Measurements from ENCODE around the gene GPR35.

DNA sequence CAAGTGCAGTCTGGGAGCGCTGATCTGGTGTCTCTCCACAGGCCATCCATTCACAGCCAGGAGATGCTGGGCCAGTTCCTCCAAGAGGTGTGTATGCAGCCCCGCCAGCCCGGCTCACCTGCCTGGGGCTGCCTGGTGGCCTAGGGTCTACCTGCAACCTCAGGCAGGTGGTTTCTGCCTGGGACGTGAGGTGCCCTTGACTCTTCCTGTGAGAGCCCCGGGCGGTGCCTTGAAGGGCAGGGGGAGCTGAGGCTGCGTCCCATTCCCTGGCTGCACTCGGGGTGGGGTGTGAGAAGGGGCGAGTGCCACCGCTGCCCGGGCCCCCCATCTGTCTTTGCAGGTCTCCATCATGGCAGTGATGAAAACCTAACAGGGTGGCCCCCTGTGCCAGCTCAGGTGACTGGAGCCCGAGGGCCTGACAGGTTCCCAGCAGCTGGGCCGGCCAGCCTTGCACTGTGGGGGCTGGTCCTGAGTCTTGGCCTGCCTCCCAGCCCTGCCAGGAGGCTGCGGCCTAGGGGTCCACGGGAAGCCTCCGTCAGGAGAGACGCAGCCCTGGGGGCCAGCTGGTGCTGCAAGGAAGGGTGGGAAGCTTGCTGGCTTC, 26.9 kb upstream of the GPR35 start:
- TF ChIP-seq, protein P1, sequence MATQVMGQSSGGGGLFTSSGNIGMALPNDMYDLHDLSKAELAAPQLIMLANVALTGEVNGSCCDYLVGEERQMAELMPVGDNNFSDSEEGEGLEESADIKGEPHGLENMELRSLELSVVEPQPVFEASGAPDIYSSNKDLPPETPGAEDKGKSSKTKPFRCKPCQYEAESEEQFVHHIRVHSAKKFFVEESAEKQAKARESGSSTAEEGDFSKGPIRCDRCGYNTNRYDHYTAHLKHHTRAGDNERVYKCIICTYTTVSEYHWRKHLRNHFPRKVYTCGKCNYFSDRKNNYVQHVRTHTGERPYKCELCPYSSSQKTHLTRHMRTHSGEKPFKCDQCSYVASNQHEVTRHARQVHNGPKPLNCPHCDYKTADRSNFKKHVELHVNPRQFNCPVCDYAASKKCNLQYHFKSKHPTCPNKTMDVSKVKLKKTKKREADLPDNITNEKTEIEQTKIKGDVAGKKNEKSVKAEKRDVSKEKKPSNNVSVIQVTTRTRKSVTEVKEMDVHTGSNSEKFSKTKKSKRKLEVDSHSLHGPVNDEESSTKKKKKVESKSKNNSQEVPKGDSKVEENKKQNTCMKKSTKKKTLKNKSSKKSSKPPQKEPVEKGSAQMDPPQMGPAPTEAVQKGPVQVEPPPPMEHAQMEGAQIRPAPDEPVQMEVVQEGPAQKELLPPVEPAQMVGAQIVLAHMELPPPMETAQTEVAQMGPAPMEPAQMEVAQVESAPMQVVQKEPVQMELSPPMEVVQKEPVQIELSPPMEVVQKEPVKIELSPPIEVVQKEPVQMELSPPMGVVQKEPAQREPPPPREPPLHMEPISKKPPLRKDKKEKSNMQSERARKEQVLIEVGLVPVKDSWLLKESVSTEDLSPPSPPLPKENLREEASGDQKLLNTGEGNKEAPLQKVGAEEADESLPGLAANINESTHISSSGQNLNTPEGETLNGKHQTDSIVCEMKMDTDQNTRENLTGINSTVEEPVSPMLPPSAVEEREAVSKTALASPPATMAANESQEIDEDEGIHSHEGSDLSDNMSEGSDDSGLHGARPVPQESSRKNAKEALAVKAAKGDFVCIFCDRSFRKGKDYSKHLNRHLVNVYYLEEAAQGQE (IDR thresholded peaks at IDR 0.05; ENCODE audit: low read depth, low read length), result no peak
- TF ChIP-seq, protein P2, sequence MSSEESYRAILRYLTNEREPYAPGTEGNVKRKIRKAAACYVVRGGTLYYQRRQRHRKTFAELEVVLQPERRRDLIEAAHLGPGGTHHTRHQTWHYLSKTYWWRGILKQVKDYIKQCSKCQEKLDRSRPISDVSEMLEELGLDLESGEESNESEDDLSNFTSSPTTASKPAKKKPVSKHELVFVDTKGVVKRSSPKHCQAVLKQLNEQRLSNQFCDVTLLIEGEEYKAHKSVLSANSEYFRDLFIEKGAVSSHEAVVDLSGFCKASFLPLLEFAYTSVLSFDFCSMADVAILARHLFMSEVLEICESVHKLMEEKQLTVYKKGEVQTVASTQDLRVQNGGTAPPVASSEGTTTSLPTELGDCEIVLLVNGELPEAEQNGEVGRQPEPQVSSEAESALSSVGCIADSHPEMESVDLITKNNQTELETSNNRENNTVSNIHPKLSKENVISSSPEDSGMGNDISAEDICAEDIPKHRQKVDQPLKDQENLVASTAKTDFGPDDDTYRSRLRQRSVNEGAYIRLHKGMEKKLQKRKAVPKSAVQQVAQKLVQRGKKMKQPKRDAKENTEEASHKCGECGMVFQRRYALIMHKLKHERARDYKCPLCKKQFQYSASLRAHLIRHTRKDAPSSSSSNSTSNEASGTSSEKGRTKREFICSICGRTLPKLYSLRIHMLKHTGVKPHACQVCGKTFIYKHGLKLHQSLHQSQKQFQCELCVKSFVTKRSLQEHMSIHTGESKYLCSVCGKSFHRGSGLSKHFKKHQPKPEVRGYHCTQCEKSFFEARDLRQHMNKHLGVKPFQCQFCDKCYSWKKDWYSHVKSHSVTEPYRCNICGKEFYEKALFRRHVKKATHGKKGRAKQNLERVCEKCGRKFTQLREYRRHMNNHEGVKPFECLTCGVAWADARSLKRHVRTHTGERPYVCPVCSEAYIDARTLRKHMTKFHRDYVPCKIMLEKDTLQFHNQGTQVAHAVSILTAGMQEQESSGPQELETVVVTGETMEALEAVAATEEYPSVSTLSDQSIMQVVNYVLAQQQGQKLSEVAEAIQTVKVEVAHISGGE (CRISPR knock-in tag; IDR thresholded peaks at IDR 0.05), result no peak
- TF ChIP-seq, protein P3, sequence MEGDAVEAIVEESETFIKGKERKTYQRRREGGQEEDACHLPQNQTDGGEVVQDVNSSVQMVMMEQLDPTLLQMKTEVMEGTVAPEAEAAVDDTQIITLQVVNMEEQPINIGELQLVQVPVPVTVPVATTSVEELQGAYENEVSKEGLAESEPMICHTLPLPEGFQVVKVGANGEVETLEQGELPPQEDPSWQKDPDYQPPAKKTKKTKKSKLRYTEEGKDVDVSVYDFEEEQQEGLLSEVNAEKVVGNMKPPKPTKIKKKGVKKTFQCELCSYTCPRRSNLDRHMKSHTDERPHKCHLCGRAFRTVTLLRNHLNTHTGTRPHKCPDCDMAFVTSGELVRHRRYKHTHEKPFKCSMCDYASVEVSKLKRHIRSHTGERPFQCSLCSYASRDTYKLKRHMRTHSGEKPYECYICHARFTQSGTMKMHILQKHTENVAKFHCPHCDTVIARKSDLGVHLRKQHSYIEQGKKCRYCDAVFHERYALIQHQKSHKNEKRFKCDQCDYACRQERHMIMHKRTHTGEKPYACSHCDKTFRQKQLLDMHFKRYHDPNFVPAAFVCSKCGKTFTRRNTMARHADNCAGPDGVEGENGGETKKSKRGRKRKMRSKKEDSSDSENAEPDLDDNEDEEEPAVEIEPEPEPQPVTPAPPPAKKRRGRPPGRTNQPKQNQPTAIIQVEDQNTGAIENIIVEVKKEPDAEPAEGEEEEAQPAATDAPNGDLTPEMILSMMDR (IDR thresholded peaks at IDR 0.05 in 2 of 3, conservative IDR thresholded peaks at IDR 0.05 in 1 of 3; ENCODE audit: control insufficient read depth in 2 of 3, extremely low read depth in 1 of 3, insufficient read depth in 1 of 3, low read depth in 3 of 3, low read length in 3 of 3), result no peak
- TF ChIP-seq EZH2 (IDR thresholded peaks at IDR 0.05; ENCODE audit: borderline replicate concordance, control insufficient read depth, low read depth, low read length), result no peak
- TF ChIP-seq, protein P4, sequence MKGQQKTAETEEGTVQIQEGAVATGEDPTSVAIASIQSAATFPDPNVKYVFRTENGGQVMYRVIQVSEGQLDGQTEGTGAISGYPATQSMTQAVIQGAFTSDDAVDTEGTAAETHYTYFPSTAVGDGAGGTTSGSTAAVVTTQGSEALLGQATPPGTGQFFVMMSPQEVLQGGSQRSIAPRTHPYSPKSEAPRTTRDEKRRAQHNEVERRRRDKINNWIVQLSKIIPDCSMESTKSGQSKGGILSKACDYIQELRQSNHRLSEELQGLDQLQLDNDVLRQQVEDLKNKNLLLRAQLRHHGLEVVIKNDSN (IDR thresholded peaks at IDR 0.05; ENCODE audit: borderline replicate concordance, extremely low read length, insufficient read depth, low read depth, low read length), result no peak
- TF ChIP-seq MEF2A (IDR thresholded peaks at IDR 0.05; ENCODE audit: insufficient read depth, low read depth, low read length), result no peak
- TF ChIP-seq, protein P5, sequence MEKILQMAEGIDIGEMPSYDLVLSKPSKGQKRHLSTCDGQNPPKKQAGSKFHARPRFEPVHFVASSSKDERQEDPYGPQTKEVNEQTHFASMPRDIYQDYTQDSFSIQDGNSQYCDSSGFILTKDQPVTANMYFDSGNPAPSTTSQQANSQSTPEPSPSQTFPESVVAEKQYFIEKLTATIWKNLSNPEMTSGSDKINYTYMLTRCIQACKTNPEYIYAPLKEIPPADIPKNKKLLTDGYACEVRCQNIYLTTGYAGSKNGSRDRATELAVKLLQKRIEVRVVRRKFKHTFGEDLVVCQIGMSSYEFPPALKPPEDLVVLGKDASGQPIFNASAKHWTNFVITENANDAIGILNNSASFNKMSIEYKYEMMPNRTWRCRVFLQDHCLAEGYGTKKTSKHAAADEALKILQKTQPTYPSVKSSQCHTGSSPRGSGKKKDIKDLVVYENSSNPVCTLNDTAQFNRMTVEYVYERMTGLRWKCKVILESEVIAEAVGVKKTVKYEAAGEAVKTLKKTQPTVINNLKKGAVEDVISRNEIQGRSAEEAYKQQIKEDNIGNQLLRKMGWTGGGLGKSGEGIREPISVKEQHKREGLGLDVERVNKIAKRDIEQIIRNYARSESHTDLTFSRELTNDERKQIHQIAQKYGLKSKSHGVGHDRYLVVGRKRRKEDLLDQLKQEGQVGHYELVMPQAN (conservative IDR thresholded peaks at IDR 0.05), result no peak
- TF ChIP-seq, protein P6, sequence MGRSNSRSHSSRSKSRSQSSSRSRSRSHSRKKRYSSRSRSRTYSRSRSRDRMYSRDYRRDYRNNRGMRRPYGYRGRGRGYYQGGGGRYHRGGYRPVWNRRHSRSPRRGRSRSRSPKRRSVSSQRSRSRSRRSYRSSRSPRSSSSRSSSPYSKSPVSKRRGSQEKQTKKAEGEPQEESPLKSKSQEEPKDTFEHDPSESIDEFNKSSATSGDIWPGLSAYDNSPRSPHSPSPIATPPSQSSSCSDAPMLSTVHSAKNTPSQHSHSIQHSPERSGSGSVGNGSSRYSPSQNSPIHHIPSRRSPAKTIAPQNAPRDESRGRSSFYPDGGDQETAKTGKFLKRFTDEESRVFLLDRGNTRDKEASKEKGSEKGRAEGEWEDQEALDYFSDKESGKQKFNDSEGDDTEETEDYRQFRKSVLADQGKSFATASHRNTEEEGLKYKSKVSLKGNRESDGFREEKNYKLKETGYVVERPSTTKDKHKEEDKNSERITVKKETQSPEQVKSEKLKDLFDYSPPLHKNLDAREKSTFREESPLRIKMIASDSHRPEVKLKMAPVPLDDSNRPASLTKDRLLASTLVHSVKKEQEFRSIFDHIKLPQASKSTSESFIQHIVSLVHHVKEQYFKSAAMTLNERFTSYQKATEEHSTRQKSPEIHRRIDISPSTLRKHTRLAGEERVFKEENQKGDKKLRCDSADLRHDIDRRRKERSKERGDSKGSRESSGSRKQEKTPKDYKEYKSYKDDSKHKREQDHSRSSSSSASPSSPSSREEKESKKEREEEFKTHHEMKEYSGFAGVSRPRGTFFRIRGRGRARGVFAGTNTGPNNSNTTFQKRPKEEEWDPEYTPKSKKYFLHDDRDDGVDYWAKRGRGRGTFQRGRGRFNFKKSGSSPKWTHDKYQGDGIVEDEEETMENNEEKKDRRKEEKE (IDR thresholded peaks at IDR 0.05), result no peak
- no peak for TF ChIP-seq TCF7 (IDR thresholded peaks at IDR 0.05; ENCODE audit: borderline replicate concordance)
- TF ChIP-seq MYC (IDR thresholded peaks at IDR 0.05; ENCODE audit: insufficient read depth, insufficient read length, insufficient replicate concordance, low read length, severe bottlenecking), result no peak
- TF ChIP-seq EED (IDR thresholded peaks at IDR 0.05; ENCODE audit: low read depth), result no peak

Data from GM12878 (cell line).